Activated naive CD8-positive, alpha-beta T cell treated with anti-CD3 and anti-CD28 coated beads, Interleukin-2, amount 50 U/mL, for 16 hours (primary cell): ENCODE data around the gene FAM156A.
"Not testable (repeated sequence)": the region's sequence is repeated elsewhere in the genome, so short reads cannot be mapped to it uniquely, and the experiment has no call there.

Experiments used
- DNase-seq: peaks from one replicate; pipeline ENCODE4 v3.0.0-alpha.2; 2020; ENCODE audit warnings: low read depth, low spot score

Gene FAM156A

DNA sequence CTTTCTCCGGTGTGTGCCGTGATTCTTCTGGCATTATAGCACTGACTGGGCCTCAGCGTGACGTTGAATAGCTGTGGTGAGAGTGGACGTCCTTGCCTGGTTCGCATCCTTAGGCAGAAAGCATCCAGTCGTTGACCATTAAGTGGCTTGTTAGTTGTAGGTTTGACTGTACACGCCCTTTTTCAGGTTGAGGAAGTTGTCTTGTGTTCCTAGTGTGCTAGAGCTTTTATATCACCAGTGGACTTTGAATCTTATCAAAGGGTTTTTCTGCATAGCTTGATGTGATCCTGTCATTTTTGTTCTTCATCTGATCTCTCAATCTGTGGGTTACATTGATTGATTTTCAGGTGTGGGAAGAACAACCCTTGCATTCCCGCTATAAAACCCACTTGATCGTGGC lies 52.8 kb downstream of the FAM156A start:
- DNase-seq, result not testable (repeated sequence)
